ENCODE measurements around the gene MAP4K4. TPM values are rescaled to one million over a fixed set of nuclear protein-coding genes. Genes with fewer than 3 reads are reported as not detected.
"Not testable (repeated sequence)": the region's sequence is repeated elsewhere in the genome, so short reads cannot be mapped to it uniquely, and the experiment has no call there.

The MAP4K4 gene
- total RNA-seq, 1 experiment from 2014 or later: 132 TPM

DNA sequence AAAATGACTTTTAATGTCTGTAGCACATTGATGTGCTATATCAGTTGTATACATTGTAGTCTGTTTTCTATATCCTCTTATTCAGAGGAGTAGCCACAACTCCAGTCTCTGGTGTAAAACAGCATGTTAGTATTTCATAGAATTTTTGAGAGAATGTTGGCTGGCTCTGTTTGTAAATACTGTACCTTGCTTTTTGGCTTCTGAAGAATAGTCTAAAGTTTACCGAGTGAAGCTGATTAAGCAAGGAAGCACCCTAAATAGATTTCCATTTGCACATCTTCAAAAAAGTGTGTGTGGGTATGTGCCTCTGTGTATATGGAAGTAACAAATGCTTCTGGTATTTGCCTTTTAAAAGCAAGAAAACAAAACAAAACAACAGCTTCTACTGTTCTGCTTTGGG is 50.5 kb downstream of the MAP4K4 start:
- peaks cover 62 to 66% of the 10 kb centered on the region in 2 experiments for H3K4me1 Mint-ChIP-seq
- H3K9me3 ChIP-seq (ENCODE audit: control insufficient read depth, low read depth, low read length): no peaks in the 10 kb centered on the region
- H4K20me1 ChIP-seq (ENCODE audit: control insufficient read depth, insufficient read depth, insufficient read length): no peaks in the 10 kb centered on the region
- WGBS (ENCODE audit: extremely low coverage, insufficient read length, low lambda C conversion rate): no CpG with 5 or more reads among the region's 1 CpG
- peaks cover 33% of the 10 kb centered on the region for H3K79me2 ChIP-seq (ENCODE audit: insufficient read depth, low read length)
- H3T11ph ChIP-seq (ENCODE audit: low read length): no peak overlapping the region
- H4K91ac ChIP-seq (ENCODE audit: insufficient read length, low read depth, low read length): no peak overlapping the region
- DNase-seq: no peak
- H2BK5ac ChIP-seq (ENCODE audit: insufficient read length, low read length): no peak overlapping the region
- no peak overlapping the region for H3K14ac ChIP-seq (ENCODE audit: insufficient read depth, low read length)
- H3K27ac ChIP-seq (ENCODE audit: insufficient read length, low read depth, low read length): no peak overlapping the region
- no peak overlapping the region for H3K23ac ChIP-seq (ENCODE audit: insufficient read length, low read depth, low read length)
- no peak overlapping the region for H2AFZ ChIP-seq (ENCODE audit: low read length)
- no peak overlapping the region for H3K4ac ChIP-seq (ENCODE audit: low read depth, low read length)
- no peaks in the 10 kb centered on the region for H3K27me3 ChIP-seq (ENCODE audit: insufficient read depth, low read length)
- TF ChIP-seq, protein P1, sequence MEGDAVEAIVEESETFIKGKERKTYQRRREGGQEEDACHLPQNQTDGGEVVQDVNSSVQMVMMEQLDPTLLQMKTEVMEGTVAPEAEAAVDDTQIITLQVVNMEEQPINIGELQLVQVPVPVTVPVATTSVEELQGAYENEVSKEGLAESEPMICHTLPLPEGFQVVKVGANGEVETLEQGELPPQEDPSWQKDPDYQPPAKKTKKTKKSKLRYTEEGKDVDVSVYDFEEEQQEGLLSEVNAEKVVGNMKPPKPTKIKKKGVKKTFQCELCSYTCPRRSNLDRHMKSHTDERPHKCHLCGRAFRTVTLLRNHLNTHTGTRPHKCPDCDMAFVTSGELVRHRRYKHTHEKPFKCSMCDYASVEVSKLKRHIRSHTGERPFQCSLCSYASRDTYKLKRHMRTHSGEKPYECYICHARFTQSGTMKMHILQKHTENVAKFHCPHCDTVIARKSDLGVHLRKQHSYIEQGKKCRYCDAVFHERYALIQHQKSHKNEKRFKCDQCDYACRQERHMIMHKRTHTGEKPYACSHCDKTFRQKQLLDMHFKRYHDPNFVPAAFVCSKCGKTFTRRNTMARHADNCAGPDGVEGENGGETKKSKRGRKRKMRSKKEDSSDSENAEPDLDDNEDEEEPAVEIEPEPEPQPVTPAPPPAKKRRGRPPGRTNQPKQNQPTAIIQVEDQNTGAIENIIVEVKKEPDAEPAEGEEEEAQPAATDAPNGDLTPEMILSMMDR (conservative IDR thresholded peaks at IDR 0.05): no peak
- H3K4me2 ChIP-seq (ENCODE audit: insufficient read depth, insufficient read length, low read length): no peak overlapping the region
- peaks cover 8% of the 10 kb centered on the region for H3K4me1 ChIP-seq (ENCODE audit: insufficient read depth, low read length)
- H3K79me1 ChIP-seq (ENCODE audit: insufficient read depth, low read depth, low read length, poor library complexity, severe bottlenecking): peaks cover 3% of the 10 kb centered on the region
- H4K5ac ChIP-seq (ENCODE audit: insufficient read length, low read depth, low read length): no peak overlapping the region
- H2AK5ac ChIP-seq (ENCODE audit: insufficient read length, low read length): no peak overlapping the region
- H3K4me3 Mint-ChIP-seq: no peak overlapping the region
- H3K18ac ChIP-seq (ENCODE audit: insufficient read length, low read depth, low read length): no peak overlapping the region
- no peak overlapping the region for H4K8ac ChIP-seq (replicated peaks; ENCODE audit: insufficient read length, low read depth, low read length)
- H3K56ac ChIP-seq (ENCODE audit: insufficient read length, low read depth, low read length): no peak overlapping the region
- H2BK15ac ChIP-seq (ENCODE audit: low read depth, low read length): no peak overlapping the region
- H3K27ac Mint-ChIP-seq: no peak overlapping the region; a peak in 1 of 7 replicates
- H3K36me3 Mint-ChIP-seq (ENCODE audit: insufficient read depth in 1 of 3, low read depth in 3 of 3): peaks cover 3 to 10% (median 4%) of the 10 kb centered on the region in 3 experiments
- no peaks in the 10 kb centered on the region for H3K23me2 ChIP-seq (ENCODE audit: insufficient read length, low read depth, low read length, poor library complexity, severe bottlenecking)
- no peaks in the 10 kb centered on the region for H3K9me3 Mint-ChIP-seq
- no peak overlapping the region for H2BK12ac ChIP-seq (ENCODE audit: insufficient read length, low read depth, low read length)
- no peaks in the 10 kb centered on the region for H3K27me3 Mint-ChIP-seq (ENCODE audit: low read depth)
- H2BK20ac ChIP-seq (ENCODE audit: low read depth, low read length, poor library complexity, severe bottlenecking): no peak overlapping the region
- no peak overlapping the region for H2BK120ac ChIP-seq (ENCODE audit: low read depth, low read length, poor library complexity, severe bottlenecking)
- no peak overlapping the region for H3K9ac ChIP-seq (ENCODE audit: extremely low read depth, insufficient read length, low read length)

DNA sequence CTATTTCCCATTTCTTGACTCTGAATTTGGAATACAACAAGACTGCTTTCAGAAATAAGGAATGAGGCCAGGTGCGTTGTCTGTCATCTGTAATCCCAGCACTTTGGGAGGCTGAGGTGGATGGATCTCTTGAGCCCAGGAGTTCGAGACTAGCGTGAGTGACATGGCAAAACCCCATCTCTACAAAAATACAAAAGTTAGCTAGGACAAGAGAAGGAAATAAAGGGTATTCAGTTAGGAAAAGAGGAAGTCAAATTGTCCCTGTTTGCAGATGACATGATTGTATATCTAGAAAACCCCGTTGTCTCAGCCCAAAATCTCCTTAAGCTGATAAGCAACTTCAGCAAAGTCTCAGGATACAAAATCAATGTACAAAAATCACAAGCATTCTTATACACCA is 51.0 kb downstream of the MAP4K4 start:
- not testable (repeated sequence) for H3K14ac ChIP-seq (ENCODE audit: insufficient read depth, low read length); H3K4me1 ChIP-seq (ENCODE audit: insufficient read depth, low read length); H4K8ac ChIP-seq (replicated peaks; ENCODE audit: insufficient read length, low read depth, low read length); H3K56ac ChIP-seq (ENCODE audit: insufficient read length, low read depth, low read length); H3K4me3 Mint-ChIP-seq; H2BK5ac ChIP-seq (ENCODE audit: insufficient read length, low read length); H4K5ac ChIP-seq (ENCODE audit: insufficient read length, low read depth, low read length); H3T11ph ChIP-seq (ENCODE audit: low read length); H2BK20ac ChIP-seq (ENCODE audit: low read depth, low read length, poor library complexity, severe bottlenecking); H3K9ac ChIP-seq (ENCODE audit: extremely low read depth, insufficient read length, low read length); H3K36me3 Mint-ChIP-seq (ENCODE audit: insufficient read depth in 1 of 3, low read depth in 3 of 3); DNase-seq; H3K79me1 ChIP-seq (ENCODE audit: insufficient read depth, low read depth, low read length, poor library complexity, severe bottlenecking); H4K91ac ChIP-seq (ENCODE audit: insufficient read length, low read depth, low read length); H4K20me1 ChIP-seq (ENCODE audit: control insufficient read depth, insufficient read depth, insufficient read length); H3K27ac ChIP-seq (ENCODE audit: insufficient read length, low read depth, low read length); H3K27me3 ChIP-seq (ENCODE audit: insufficient read depth, low read length); H3K23me2 ChIP-seq (ENCODE audit: insufficient read length, low read depth, low read length, poor library complexity, severe bottlenecking); H2BK120ac ChIP-seq (ENCODE audit: low read depth, low read length, poor library complexity, severe bottlenecking); H3K23ac ChIP-seq (ENCODE audit: insufficient read length, low read depth, low read length); H2BK12ac ChIP-seq (ENCODE audit: insufficient read length, low read depth, low read length); H3K4ac ChIP-seq (ENCODE audit: low read depth, low read length); H3K9me3 ChIP-seq (ENCODE audit: control insufficient read depth, low read depth, low read length); H2AK5ac ChIP-seq (ENCODE audit: insufficient read length, low read length); H3K4me2 ChIP-seq (ENCODE audit: insufficient read depth, insufficient read length, low read length); H2BK15ac ChIP-seq (ENCODE audit: low read depth, low read length); H3K27me3 Mint-ChIP-seq (ENCODE audit: low read depth); H3K18ac ChIP-seq (ENCODE audit: insufficient read length, low read depth, low read length); H3K9me3 Mint-ChIP-seq; H2AFZ ChIP-seq (ENCODE audit: low read length)
- WGBS (ENCODE audit: extremely low coverage, insufficient read length, low lambda C conversion rate): no CpG with 5 or more reads among the region's 4 CpGs
- Mint-ChIP-seq H3K27ac (peak overlapping the region in 1 of 3 experiments; percentile 64; a peak in 2 of 7 replicates), H3K4me1 (peaks cover 62 to 66% of the 10 kb centered on the region in 2 experiments)
- H3K79me2 ChIP-seq (ENCODE audit: insufficient read depth, low read length): peaks cover 33% of the 10 kb centered on the region

Measured in H9 (cell line).